PC-3 (cell line): ENCODE results near the gene SERPINE2.

Experiments
- EZH2 ChIP-seq: fragments of 300-600 bp; sonication (generic); IDR thresholded peaks from one replicate; pipeline ENCODE4 v1.6.1; 2017; ENCODE audit warnings: antibody characterized with exemption, mild to moderate bottlenecking, low read length; ENCODE audit not compliant: unreplicated experiment
- EZH2phosphoT487 ChIP-seq: fragments of 300-600 bp; sonication (generic); IDR thresholded peaks from 2 replicates; pipeline ENCODE4 v1.6.1; 2018; ENCODE audit warnings: mild to moderate bottlenecking, antibody characterized with exemption, low read length, borderline replicate concordance
- TF ChIP-seq, protein P1 (sequence below): fragments of 300-600 bp; sonication (generic); conservative IDR thresholded peaks from 2 replicates; pipeline ENCODE4 v1.5.1; 2017; ENCODE audit warnings: antibody characterized with exemption, low read depth, mild to moderate bottlenecking, low read length

DNA sequence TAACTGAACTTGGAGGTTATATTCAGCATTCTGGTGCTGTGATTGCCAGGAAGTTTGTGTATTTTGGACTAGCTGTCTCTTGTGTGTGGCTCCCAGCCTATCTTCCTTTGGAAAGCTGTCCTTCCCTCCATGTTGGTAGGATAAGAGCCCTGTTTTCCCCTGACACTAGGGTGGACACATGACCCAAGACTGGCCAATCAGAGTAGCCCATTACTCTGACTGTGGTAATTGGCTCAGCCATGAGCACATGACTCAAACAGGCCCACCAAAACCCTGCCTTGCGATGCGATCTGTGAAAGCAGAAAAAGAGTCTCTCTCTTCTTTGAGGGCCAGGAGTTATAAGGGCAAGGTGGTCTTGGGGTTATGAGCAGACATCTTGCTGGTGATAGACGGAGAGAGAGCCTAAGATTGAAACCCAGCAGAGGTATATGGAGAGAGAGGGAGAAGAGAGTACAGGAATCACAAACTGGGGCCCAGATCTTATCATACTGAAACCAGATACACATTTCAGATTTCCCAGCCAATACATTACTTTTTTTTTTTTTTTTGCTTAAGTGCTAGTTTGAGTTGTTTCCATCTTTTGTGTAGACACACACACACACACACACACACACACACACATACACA, 45.3 kb upstream of the SERPINE2 start:
- TF ChIP-seq, protein P1, sequence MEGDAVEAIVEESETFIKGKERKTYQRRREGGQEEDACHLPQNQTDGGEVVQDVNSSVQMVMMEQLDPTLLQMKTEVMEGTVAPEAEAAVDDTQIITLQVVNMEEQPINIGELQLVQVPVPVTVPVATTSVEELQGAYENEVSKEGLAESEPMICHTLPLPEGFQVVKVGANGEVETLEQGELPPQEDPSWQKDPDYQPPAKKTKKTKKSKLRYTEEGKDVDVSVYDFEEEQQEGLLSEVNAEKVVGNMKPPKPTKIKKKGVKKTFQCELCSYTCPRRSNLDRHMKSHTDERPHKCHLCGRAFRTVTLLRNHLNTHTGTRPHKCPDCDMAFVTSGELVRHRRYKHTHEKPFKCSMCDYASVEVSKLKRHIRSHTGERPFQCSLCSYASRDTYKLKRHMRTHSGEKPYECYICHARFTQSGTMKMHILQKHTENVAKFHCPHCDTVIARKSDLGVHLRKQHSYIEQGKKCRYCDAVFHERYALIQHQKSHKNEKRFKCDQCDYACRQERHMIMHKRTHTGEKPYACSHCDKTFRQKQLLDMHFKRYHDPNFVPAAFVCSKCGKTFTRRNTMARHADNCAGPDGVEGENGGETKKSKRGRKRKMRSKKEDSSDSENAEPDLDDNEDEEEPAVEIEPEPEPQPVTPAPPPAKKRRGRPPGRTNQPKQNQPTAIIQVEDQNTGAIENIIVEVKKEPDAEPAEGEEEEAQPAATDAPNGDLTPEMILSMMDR = no peak
- TF ChIP-seq EZH2phosphoT487 (no peak), EZH2 (no peak)
